IMR-90 (cell line): ENCODE data around the gene GPR153. TPM values are rescaled to one million over a fixed set of nuclear protein-coding genes. Genes with fewer than 3 reads are reported as not detected.

Source experiments
- ATAC-seq: fragments of 200-7000 bp; cut with Tn5 transposase; 2 replicates; pipeline ENCODE4 v1.9.1; 2020; ENCODE audit warnings: low read depth, mild to moderate bottlenecking, moderate library complexity
- BruUV-seq: library from RNA; stranded (reverse); fragments of 400-500 nt; replicated peaks from 2 replicates; lab custom pipeline; 2021; lab: Mats Ljungman, UMichigan
- CTCF ChIA-PET: fragments of 300-600 bp; formaldehyde crosslinking; extraction: SDS; loops from one replicate; lab custom pipeline; 2021; ENCODE audit warnings: antibody characterized with exemption; lab: Yijun Ruan, JAX
- POLR2A ChIA-PET: fragments of 300-600 bp; sonication (Branson Sonifier 250); formaldehyde crosslinking; loops from one replicate; lab custom pipeline; 2022; ENCODE audit warnings: antibody characterized with exemption; ENCODE audit not compliant: unreplicated experiment; lab: Charles Lee
- DNase-seq: peaks from one replicate; pipeline ENCODE4 v3.0.0; 2013
- H2AFZ ChIP-seq: replicated peaks from 2 replicates; pipeline ENCODE3; 2013; ENCODE audit warnings: low read length, mild to moderate bottlenecking; ENCODE audit not compliant: poor library complexity
- H2AK5ac ChIP-seq: 2 replicates; pipeline ENCODE4 v1.6.1; 2013; ENCODE audit warnings: low read depth, low read length, inconsistent platforms
- H2AK9ac ChIP-seq: replicated peaks from 2 replicates; pipeline ENCODE3; 2013; ENCODE audit warnings: mild to moderate bottlenecking, low read depth, low read length, moderate library complexity; ENCODE audit not compliant: poor library complexity
- H2BK120ac ChIP-seq: 2 replicates; pipeline ENCODE4 v1.6.1; 2013; ENCODE audit warnings: low read depth, low read length, inconsistent platforms
- H2BK15ac ChIP-seq: 3 replicates; pipeline ENCODE4 v1.6.1; 2013; ENCODE audit warnings: low read depth, low read length, inconsistent platforms
- H2BK20ac ChIP-seq: 2 replicates; pipeline ENCODE4 v1.6.1; 2013; ENCODE audit warnings: low read depth, mild to moderate bottlenecking, inconsistent platforms, low read length, moderate library complexity
- H2BK5ac ChIP-seq: 2 replicates; pipeline ENCODE4 v1.6.1; 2013; ENCODE audit warnings: mild to moderate bottlenecking, low read depth, low read length, inconsistent platforms; ENCODE audit not compliant: poor library complexity, severe bottlenecking
- H3K14ac ChIP-seq: replicated peaks from 2 replicates; pipeline ENCODE4 v1.6.1; 2013; ENCODE audit warnings: low read depth, low read length, inconsistent platforms
- H3K18ac ChIP-seq: 2 replicates; pipeline ENCODE4 v1.6.1; 2013; ENCODE audit warnings: low read depth, low read length, control low read depth
- H3K23ac ChIP-seq: 2 replicates; pipeline ENCODE4 v1.6.1; 2013; ENCODE audit warnings: low read depth, low read length, inconsistent platforms
- H3K27ac ChIP-seq: 2 replicates; pipeline ENCODE4 v1.5.1; 2013; ENCODE audit warnings: mild to moderate bottlenecking, control low read depth, low read length; ENCODE audit not compliant: insufficient read depth
- H3K27me3 ChIP-seq: 2 replicates; pipeline ENCODE4 v1.6.1; 2013; ENCODE audit warnings: low read length; ENCODE audit not compliant: control insufficient read depth, insufficient read depth
- H3K36me3 ChIP-seq: 2 replicates; pipeline ENCODE4 v1.6.1; 2013; ENCODE audit warnings: low read length, mixed read lengths; ENCODE audit not compliant: control insufficient read depth, insufficient read depth
- H3K4ac ChIP-seq: 2 replicates; pipeline ENCODE4 v1.6.1; 2013; ENCODE audit warnings: low read depth, low read length, inconsistent platforms
- H3K4me1 ChIP-seq: 2 replicates; pipeline ENCODE4 v1.6.1; 2013; ENCODE audit warnings: low read length, mixed read lengths; ENCODE audit not compliant: control insufficient read depth, insufficient read depth
- H3K4me2 ChIP-seq: 2 replicates; pipeline ENCODE4 v1.6.1; 2013; ENCODE audit warnings: low read depth, mild to moderate bottlenecking, control low read depth, low read length, moderate library complexity
- H3K4me3 ChIP-seq: 2 replicates; pipeline ENCODE4 v1.5.1; 2013; ENCODE audit warnings: low read depth, mild to moderate bottlenecking, control low read depth, low read length, moderate library complexity; ENCODE audit not compliant: insufficient read depth
- H3K56ac ChIP-seq: 2 replicates; pipeline ENCODE4 v1.6.1; 2013; ENCODE audit warnings: low read length, inconsistent platforms; ENCODE audit not compliant: insufficient read depth; ENCODE audit errors: extremely low read depth
- H3K79me1 ChIP-seq, 2 experiments: 2 replicates each; pipeline ENCODE4 v1.6.1; 2013; ENCODE audit warnings: low read length in 2 of 2, inconsistent platforms in 1 of 2, low read depth in 1 of 2
- H3K9ac ChIP-seq: 2 replicates; pipeline ENCODE4 v1.6.1; 2013; ENCODE audit warnings: low read depth, low read length, control low read depth
- H3K9me1 ChIP-seq: 2 replicates; pipeline ENCODE4 v1.6.1; 2013; ENCODE audit warnings: low read length, inconsistent platforms; ENCODE audit not compliant: insufficient read depth
- H3K9me3 ChIP-seq: 2 replicates; pipeline ENCODE4 v1.6.1; 2013; ENCODE audit warnings: low read length; ENCODE audit not compliant: control insufficient read depth, insufficient read depth
- H4K20me1 ChIP-seq: 2 replicates; pipeline ENCODE4 v1.6.1; 2013; ENCODE audit warnings: low read length, inconsistent platforms; ENCODE audit not compliant: insufficient read depth
- H4K5ac ChIP-seq: 2 replicates; pipeline ENCODE4 v1.6.1; 2013; ENCODE audit warnings: mild to moderate bottlenecking, low read depth, low read length, control low read depth
- H4K8ac ChIP-seq, 2 experiments: 2 replicates each; pipeline ENCODE4 v1.6.1; 2013; ENCODE audit warnings: low read depth in 2 of 2, low read length in 2 of 2, control low read depth in 1 of 2, inconsistent platforms in 1 of 2
- H4K91ac ChIP-seq: 2 replicates; pipeline ENCODE4 v1.6.1; 2013; ENCODE audit warnings: low read depth, low read length, inconsistent platforms; ENCODE audit not compliant: insufficient read depth
- BHLHE40 ChIP-seq: fragments of 150-350 bp; IDR thresholded peaks from 2 replicates; pipeline ENCODE4 v1.6.1; 2016; ENCODE audit warnings: mild to moderate bottlenecking, low read depth, low read length
- CEBPB ChIP-seq: IDR thresholded peaks from 2 replicates; pipeline ENCODE4 v1.6.1; 2012; ENCODE audit warnings: low read depth, low read length, improper control_type of control experiment
- CHD1 ChIP-seq: IDR thresholded peaks from 2 replicates; pipeline ENCODE4 v1.6.1; 2012; ENCODE audit warnings: low read depth, low read length, improper control_type of control experiment
- FOS ChIP-seq: fragments of 150-350 bp; IDR thresholded peaks from 2 replicates; pipeline ENCODE4 v1.6.1; 2016; ENCODE audit warnings: low read depth, low read length
- MAFK ChIP-seq: IDR thresholded peaks from 2 replicates; pipeline ENCODE4 v1.6.1; 2012; ENCODE audit warnings: low read depth, low read length, improper control_type of control experiment
- MAZ ChIP-seq: IDR thresholded peaks from 2 replicates; pipeline ENCODE4 v1.6.1; 2012; ENCODE audit warnings: low read depth, mild to moderate bottlenecking, low read length, improper control_type of control experiment, moderate library complexity, borderline replicate concordance
- MXI1 ChIP-seq: IDR thresholded peaks from 2 replicates; pipeline ENCODE4 v1.6.1; 2012; ENCODE audit warnings: low read depth, mild to moderate bottlenecking, low read length, moderate library complexity, borderline replicate concordance
- NFE2L2 ChIP-seq: fragments of 150-350 bp; IDR thresholded peaks from 2 replicates; pipeline ENCODE4 v1.6.1; 2016; ENCODE audit warnings: low read depth, mild to moderate bottlenecking, low read length
- POLR2A ChIP-seq: IDR thresholded peaks from 2 replicates; pipeline ENCODE4 v1.6.1; 2012; ENCODE audit warnings: mild to moderate bottlenecking, low read depth, low read length
- RAD21 ChIP-seq: IDR thresholded peaks from 2 replicates; pipeline ENCODE4 v1.6.1; 2012; ENCODE audit warnings: low read length, improper control_type of control experiment
- RCOR1 ChIP-seq: IDR thresholded peaks from 2 replicates; pipeline ENCODE4 v1.6.1; 2012; ENCODE audit warnings: mild to moderate bottlenecking, low read length, improper control_type of control experiment; ENCODE audit not compliant: insufficient replicate concordance
- RFX5 ChIP-seq: IDR thresholded peaks from 2 replicates; pipeline ENCODE4 v1.8.0; 2012; ENCODE audit warnings: low read depth, mild to moderate bottlenecking, low read length, moderate library complexity
- SMC3 ChIP-seq: fragments of 150-350 bp; IDR thresholded peaks from 2 replicates; pipeline ENCODE4 v1.6.1; 2016; ENCODE audit warnings: low read depth, mild to moderate bottlenecking, antibody characterized with exemption, low read length, moderate library complexity
- USF2 ChIP-seq: fragments of 150-350 bp; IDR thresholded peaks from 2 replicates; pipeline ENCODE4 v1.6.1; 2017; ENCODE audit warnings: mild to moderate bottlenecking, antibody characterized with exemption, low read length, low read depth
- WGBS, 2 experiments: methylation state at CpG; one replicate each; pipeline versions ENCODE4 v1.1.5 to v1.1.7; 2013; ENCODE audit warnings: missing lambda C conversion rate in 2 of 2; ENCODE audit not compliant: insufficient read length in 1 of 2; ENCODE audit errors: extremely low coverage in 2 of 2; 5-methylcytosine and 5-hydroxymethylcytosine counted together
- dilution Hi-C: fragments of 300-500 bp; cut with HindIII; formaldehyde crosslinking; loops from one replicate; pipeline ENCODE4 v1.14.3; 2018; ENCODE audit warnings: low sequenced_read_pairs; ENCODE audit not compliant: unreplicated experiment
- in situ Hi-C: fragments of 300-500 bp; cut with MboI; formaldehyde crosslinking; loops from 3 replicates; pipeline ENCODE4 v1.14.3; 2019; ENCODE audit warnings: low sequenced_read_pairs, inconsistent platforms, mixed read lengths
- intact Hi-C: fragments of 100-400 bp; cut with micrococcal nuclease; formaldehyde crosslinking; loops from 2 replicates; pipeline ENCODE4 v1.10.0; 2022
- polyA plus RNA-seq, 3 experiments: library from polyadenylated mRNA; depleted of rRNA; stranded (reverse); fragments of >200 nt; gene quantifications; 2 replicates each; pipeline ENCODE4 v1.2.3, GENCODE V29; 2012; ENCODE audit warnings: low replicate concordance in 1 of 3
- total RNA-seq: library from RNA; depleted of rRNA; stranded (reverse); fragments of >200 nt; gene quantifications from 2 replicates; pipeline ENCODE4 v1.2.3, GENCODE V29; 2012
- TF ChIP-seq, protein P1 (sequence below): conservative IDR thresholded peaks from 2 replicates; pipeline ENCODE4 v1.5.1; 2012; ENCODE audit warnings: mild to moderate bottlenecking, low read depth, low read length, improper control_type of control experiment

Gene GPR153
- total and polyA plus RNA-seq, 2 of the 4 experiments (the other 2 are of a cell fraction): 1.8 to 5.2 TPM

- in situ Hi-C loops: no loop called here
- CTCF ChIA-PET: no interaction called here
Observed at GRCh38 chr1:6220236-6220635, 40.7 kb downstream of the GPR153 start.

More at GRCh38 chr1:6220236-6220635, 40.7 kb downstream of the GPR153 start:
- Histone ChIP-seq H2BK120ac (no peak overlapping the region), H2AK9ac (no peak overlapping the region), H3K14ac (no peak overlapping the region), H4K8ac (no peak overlapping the region), H2BK5ac (no peak overlapping the region), H3K9ac (no peak overlapping the region), H3K4me2 (no peak overlapping the region), H3K56ac (no peak overlapping the region), H3K27me3 (no peaks in the 10 kb centered on the region), H3K9me3 (no peaks in the 10 kb centered on the region), H3K23ac (no peak overlapping the region), H2BK15ac (no peak overlapping the region), H4K20me1 (no peaks in the 10 kb centered on the region; the same call in 1 of the 2 replicates), H3K4me1 (no peaks in the 10 kb centered on the region), H3K79me1 (no peaks in the 10 kb centered on the region; a peak in 1 of 4 replicates), H3K9me1 (no peaks in the 10 kb centered on the region; the same call in 1 of the 2 replicates), H3K18ac (no peak overlapping the region), H2BK20ac (no peak overlapping the region), H4K91ac (no peak overlapping the region), H2AK5ac (no peak overlapping the region), H2AFZ (no peak overlapping the region), H4K5ac (no peak overlapping the region), H3K27ac (no peak overlapping the region), H3K36me3 (peaks cover 24% of the 10 kb centered on the region), H3K4ac (no peak overlapping the region), H3K4me3 (no peak overlapping the region)
- POLR2A ChIA-PET: no interaction called here
- peak; percentile 49 for DNase-seq
- 100% methylated on average over 1 of the region's 8 CpGs; no CpG with 5 or more reads in 1 of the 2 experiments for WGBS, 2 experiments
- peak; percentile 42; the same call in 1 of the 2 replicates for ATAC-seq
- no TSS peak for BruUV-seq
- intact Hi-C loops: no loop called here
- dilution Hi-C loops: no loop called here
- TF ChIP-seq MAFK (no peak), RAD21 (no peak), RCOR1 (no peak), CHD1 (no peak), NFE2L2 (no peak), BHLHE40 (no peak), RFX5 (no peak), USF2 (no peak), MXI1 (no peak), FOS (no peak), MAZ (no peak), POLR2A (no peak), SMC3 (no peak), CEBPB (no peak)
- TF ChIP-seq, protein P1, sequence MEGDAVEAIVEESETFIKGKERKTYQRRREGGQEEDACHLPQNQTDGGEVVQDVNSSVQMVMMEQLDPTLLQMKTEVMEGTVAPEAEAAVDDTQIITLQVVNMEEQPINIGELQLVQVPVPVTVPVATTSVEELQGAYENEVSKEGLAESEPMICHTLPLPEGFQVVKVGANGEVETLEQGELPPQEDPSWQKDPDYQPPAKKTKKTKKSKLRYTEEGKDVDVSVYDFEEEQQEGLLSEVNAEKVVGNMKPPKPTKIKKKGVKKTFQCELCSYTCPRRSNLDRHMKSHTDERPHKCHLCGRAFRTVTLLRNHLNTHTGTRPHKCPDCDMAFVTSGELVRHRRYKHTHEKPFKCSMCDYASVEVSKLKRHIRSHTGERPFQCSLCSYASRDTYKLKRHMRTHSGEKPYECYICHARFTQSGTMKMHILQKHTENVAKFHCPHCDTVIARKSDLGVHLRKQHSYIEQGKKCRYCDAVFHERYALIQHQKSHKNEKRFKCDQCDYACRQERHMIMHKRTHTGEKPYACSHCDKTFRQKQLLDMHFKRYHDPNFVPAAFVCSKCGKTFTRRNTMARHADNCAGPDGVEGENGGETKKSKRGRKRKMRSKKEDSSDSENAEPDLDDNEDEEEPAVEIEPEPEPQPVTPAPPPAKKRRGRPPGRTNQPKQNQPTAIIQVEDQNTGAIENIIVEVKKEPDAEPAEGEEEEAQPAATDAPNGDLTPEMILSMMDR: no peak
